ENCODE results near the gene PRKACA.
A peak's percentile ranks its signal among the peaks of the same experiment; 100 is the strongest.
"Not testable (repeated sequence)": the region's sequence is repeated elsewhere in the genome, so short reads cannot be mapped to it uniquely, and the experiment has no call there.

PRKACA gene

DNA sequence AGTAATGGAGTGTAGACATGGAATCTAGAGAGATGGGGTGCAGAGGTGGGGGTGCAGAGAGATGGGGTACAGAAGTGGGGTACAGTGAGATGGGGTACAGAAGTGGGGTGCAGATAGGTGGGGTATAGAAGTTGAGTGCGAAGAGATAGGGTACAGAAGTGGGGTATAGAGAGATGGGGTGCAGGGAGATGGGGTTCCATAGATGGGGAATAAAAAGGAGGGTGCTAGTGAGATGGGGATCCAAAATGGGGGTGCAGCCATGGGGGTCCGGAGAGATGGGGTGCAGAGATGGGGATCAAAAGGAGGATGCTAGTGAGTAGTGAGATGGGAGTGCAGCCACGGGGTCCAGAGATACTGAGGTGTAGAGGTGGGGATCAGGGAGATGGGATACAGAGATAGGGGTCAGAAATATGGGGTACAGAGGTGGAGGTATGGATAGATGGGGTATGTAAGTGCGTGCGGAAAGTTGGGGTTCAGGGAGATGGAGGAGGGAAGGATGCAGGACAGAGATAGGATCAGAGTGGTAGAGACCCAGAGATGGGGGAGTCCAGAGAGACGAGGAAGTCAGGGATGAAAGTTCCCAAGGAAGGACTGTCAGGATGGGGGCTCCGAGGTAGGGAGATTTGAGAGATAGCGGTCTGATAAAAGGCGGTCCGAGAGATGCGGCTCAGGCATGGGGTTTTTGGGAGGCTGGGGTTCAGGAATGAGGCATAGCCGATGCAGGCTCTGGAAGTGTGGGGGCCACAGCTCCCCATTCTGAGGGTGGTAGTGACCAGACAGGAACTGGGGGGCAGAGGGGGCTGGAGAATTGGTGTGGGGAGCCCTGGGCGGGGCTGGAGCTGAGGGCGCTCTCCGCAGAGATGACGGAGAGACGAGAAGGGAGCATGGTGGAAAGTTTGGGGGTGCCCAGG, 59.1 kb downstream of the PRKACA start:
- intact Hi-C loops (cut with DNase I): no loop called here
- no peak for DNase-seq

DNA sequence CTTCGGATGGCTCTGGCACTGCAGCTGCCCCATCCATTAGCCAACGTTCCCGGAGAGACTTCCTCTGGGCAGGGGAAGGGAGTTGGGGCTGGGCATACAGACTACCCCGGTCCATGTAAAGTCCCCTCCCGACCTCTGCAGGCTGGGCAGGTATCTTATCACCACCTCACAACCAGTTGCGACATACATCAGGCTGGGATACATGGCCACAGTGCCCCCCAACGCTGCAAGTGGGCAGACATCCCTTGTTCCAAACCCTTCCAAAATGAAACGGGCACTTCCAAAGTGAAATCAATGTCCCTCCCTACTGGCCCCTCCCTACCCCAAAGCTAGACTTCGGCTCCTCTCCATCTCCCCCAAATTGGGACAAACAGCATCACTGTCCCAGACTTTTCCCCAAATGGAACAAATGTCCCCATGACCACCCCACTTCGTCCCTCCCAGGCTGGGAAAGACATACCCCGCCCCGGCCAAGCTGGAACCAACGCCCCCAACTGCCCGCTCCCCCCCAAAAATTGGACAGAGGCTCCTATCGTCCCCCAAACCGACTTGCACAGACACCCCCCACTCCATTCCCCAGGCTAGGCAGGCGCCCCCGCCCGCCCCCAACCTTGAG, 60.7 kb downstream of the PRKACA start:
- no peak for DNase-seq
- intact Hi-C loops (cut with DNase I): no loop called here

DNA sequence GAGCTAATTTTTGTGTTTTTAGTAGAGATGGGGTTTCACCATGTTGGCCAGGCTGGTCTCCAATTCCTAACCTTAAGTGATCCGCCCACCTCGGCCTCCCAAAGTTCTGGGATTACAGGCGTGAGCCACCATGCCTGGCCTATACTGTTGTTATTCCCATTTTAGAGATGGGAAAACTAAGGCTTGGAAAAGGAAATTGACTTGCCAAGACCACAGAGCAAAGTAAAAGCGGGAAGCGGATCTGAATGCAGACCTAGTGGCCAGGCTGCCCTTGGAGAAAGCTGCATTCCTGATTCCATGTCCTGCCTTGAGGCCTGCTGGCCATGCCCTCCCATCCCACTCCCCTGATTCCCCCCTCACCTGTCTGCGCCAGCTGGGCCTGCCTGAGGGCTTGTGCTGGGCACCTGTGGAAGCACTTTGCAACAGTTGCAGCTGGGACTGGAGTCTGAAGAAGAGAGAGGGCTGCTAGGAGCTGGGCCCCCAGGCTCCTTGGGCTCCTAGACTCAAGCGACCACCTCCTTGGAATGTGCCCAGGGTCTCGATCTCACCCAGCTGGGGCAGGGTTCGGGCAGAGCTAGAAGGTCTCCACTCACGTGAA, 61.4 kb downstream of the PRKACA start:
- no peak for DNase-seq
- intact Hi-C loops (cut with DNase I): no loop called here

DNA sequence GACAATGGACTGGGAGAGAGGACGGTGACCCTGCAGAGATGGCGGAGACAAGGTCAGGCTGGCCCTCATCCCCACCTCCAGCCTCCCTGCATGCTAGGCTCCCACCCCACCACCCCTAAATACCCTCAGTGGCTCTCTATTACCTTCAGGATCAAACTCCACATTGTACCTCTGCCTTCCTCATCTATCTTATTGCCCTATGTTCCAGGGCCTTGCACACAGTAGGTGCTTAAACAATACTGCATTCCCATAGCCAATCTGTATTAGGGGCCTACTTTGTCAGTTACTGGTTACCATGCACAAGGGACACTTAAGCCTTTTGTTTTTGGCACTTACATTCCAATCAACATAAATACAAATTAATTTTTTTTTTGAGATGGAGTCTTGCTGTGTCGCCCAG, 62.2 kb downstream of the PRKACA start:
- no peak for DNase-seq
- intact Hi-C loops (cut with DNase I): no loop called here

DNA sequence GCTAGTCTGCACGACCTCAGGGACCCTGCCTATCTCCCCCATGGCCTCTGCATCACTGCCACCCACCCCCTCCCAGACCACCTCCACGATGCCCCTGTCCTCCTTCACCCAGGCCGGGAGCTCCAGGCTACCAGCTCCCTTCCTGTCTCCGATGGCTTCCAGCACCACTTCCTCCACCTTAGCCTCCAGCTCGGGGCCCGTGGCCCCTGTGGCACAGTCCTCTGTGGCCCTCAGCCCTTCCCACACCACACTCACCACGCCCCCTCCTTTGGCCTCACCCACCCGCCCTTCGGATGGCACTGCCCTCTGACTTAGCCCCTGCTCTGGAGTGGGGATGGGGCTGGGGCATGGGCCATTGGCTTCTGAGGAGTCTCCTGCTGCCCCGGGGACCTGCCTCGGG, 62.8 kb downstream of the PRKACA start:
- DNase-seq: no peak
- intact Hi-C loops (cut with DNase I): no loop called here

DNA sequence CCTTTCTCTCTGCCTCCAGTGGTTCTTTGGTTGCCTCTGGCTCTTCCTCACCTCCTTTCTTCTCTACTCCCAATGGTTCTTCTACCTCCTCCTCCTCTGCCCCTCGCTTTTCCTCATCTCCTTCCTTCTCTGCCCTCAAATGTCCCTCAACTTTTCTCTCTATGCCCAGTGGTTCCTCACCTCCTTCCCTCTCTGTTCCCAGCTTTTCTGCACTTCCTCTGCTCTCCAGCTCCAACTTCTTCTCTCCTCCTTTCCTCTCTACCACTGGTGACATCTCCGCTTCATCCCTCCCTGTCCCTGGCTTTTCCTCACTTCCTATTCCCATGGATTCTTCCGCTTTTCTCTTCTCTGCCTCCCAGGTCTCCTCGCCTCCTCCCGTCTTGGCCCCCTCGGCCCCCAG, 63.5 kb downstream of the PRKACA start:
- no peak for DNase-seq
- intact Hi-C loops (cut with DNase I): no loop called here

DNA sequence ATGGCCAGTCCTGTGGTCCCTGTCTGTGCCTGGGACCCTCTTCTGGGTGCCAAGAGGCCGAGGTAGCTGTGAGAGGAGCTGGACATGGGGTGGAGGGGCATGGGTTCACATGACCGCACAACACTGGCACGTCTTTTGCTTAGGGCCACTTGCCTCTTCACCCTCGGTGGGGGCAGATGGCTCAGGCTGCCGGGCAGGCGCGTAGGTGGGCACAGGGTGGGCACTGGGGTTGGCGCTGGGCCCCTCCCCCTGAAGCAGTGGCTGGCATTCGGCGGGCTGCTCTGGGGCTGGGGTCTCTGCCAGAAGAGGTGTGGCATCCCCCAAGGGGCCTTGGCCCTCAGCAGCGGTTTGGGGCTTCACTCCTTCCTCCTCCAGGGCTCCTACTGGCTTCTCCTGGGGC, 64.1 kb downstream of the PRKACA start:
- DNase-seq: no peak
- intact Hi-C loops (cut with DNase I): no loop called here

DNA sequence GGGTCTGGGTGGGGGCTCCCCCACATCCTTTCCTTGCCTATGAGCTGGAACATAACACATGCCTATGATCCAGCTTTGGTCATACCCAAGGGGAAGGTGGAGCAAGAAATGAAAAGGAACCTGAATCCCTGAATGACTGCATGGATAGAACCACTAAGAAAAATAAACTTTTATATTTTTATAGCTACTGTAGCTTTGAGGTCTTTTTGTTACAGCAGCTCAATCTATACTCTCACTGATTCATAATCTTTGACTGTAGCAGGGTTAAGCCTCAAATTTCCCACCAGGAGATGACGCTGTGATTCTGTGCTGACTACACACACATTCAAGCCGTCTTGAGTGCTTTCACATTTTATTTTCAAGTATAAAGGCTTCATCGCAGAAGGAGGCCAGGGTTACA, 64.5 kb downstream of the PRKACA start:
- intact Hi-C loops (cut with DNase I): no loop called here
- no peak for DNase-seq

DNA sequence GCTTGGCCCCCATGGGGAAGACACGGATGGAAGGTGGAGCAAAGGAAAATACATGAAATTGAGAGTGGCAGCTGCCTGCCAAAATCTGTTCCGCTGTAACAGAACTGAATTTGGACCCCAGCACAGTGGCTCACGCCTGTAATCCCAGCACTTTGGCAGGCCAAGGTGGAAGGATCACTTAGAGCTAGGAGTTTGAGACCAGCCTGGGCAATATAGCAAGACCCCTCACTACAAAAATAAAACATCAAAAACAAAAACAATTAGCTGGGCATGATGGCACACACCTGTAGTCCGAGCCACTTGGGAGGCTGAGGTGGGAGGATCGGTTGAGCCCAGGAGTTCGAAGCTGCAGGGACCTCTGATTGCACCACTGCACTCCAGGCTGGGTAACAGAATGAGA, 65.1 kb downstream of the PRKACA start:
- intact Hi-C loops (cut with DNase I): no loop called here
- DNase-seq: no peak

DNA sequence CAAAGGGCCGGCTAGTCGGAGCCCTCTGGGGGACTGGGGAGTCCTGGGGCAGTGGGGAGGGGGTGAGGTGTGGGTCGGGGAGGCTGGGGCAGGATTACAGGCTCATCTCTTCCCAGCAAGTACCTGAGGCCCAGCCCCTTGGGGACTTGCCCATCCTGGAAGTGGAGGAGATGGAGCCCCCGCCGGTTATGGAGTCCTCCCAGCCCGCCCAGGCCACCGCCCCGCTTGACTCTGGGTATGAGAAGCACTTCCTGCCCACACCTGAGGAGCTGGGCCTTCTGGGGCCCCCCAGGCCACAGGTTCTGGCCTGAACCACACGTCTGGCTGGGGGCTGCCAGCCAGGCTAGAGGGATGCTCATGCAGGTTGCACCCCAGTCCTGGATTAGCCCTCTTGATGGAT, 65.6 kb downstream of the PRKACA start:
- DNase-seq: no peak

DNA sequence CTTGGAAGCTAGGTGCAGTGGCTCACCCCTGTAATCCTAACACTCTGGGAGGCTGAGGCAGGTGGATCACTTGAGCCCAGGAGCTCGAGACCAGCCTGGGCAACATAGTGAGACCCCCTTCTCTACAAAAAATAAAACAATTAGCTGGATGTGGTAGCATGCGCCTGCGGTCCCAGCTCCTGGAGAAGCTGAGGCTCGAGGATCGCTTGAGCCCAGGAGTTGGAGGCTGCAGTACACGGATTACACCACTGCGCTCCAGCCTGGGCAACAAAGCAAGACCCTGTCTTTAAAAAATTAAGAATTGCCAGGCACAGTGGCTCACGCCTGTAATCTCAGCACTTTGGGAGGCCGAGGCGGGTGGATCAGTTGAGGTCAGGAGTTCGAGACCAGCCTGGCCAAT, 66.6 kb downstream of the PRKACA start:
- DNase-seq; intact Hi-C loops (cut with DNase I): not testable (repeated sequence)

More for the DNA sequence above, 65.6 kb downstream of the PRKACA start:
- intact Hi-C loops (cut with DNase I): no loop called here

DNA sequence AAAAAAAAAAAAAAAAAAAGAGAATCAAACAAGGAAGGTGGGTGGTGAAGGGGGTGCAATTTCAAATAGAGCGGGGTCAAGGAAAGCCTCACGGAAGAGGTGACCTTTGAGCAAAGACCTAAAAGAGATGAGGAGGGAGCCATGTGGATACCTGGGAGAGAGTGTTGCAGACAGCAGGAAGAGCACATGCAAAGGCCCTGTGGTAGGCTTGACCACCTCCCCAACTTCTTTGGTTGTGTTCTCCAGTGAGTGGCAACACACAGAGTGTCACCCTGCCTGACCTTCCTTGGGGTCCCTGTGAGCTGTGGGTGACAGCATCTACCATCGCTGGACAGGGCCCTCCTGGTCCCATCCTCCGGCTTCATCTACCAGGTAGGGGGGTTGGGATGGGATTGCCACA, 67.0 kb downstream of the PRKACA start:
- no peak for DNase-seq
- intact Hi-C loops (cut with DNase I): no loop called here

DNA sequence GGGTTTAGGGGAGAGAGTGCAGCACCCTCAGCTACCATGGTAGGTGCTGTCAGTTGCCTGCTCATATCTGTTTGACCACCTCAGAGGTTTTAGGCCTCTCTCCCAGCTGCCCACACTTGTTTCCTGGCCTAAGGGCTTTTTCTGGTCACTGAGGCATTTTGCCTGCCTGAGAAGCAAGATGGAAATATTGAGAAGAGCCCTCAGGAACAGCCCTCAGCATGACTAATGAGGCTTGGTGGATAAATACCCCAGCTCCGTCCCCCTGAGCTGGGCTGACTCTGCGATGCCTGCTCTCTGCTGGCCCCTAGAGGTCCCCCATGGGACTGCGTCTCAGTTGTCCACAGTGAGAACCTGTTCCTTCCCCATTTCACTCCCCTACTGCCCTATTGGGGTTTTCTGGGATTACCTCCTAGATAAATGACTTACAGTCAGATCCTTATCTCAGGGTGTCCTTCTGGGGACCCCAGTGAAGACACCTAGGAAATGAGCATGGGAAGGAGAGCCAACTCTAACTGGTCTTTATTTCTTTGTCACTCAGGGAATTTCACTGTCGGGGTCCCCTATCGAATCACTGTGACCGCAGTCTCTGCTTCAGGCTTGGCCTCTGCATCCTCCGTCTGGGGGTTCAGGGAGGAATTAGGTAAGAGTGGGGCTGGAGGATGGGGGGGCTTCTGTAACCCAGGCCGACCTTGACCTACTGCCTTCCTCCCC, 69.0 kb downstream of the PRKACA start:
- intact Hi-C loops (cut with DNase I): no loop called here
- DNase-seq: peak in 33 of 42 donors; percentile 12 to 75 (median 40)

DNA sequence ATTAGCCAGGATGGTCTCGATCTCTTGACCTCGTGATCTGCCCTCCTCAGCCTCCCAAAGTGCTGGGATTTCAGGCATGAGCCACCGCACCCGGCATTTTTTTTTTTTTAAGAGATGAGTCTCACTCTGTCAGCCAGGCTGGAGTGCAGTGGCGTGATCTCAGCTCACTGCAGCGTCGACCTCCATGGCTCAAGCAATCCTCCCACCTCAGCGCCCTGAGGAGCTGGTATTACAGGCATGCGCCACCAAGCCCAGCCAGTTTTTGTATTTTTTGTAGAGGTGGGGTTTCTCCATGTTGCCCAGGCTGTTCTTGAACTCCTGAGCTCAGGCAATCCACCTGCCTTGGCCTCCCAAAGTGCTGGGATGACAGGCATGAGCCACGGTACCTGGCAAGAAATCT, 69.7 kb downstream of the PRKACA start:
- intact Hi-C loops (cut with DNase I); DNase-seq: not testable (repeated sequence)

DNA sequence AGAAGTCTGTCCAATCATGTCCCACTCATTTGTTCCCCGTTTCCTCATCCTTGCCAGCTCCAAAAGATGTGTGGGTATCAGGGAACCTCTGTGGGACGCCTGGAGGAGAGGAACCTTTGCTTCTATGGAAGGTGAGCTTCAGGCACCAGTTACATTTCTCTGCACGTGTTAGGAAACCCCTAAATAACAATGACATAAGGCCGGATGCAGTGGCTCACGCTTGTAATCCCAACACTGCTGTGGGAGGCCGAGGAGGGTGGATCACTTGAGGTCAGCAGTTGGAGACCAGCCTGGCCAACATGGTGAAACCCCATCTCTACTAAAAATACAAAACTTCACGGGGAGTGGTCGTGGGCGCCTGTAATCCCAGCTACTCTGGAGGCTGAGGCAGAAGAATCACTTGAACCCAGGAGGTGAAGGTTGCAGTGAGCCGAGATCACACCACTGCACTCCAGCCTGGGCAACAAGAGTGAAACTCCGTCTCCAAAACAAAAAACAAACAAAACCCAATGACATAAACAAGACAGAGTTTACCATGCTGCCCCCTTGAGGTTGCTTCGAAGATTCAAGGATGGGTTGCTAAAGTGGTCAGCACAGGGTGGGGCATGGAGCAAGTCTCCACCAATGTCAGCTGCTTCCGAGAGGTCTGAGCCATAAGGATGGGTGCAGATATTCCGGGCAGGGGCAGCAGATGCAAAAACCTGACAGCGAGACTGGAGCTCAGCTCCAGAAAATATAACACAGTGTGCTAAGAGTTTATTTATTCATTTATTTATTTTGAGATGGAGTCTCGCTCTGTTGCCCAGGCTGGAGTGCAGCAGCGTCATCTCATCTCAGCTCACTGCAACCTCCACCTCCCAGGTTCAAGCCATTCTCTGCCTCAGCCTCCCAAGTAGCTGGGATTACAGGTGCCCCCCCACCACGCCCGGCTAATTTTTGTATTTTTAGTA, 74.6 kb downstream of the PRKACA start:
- peak in 29 of 42 donors; percentile 8 to 79 (median 32) for DNase-seq
- intact Hi-C loops (cut with DNase I): not testable (repeated sequence)
